A549 (cell line): Measurements from ENCODE around the gene NRXN3. TPM values are rescaled to one million over a fixed set of nuclear protein-coding genes. Genes with fewer than 3 reads are reported as not detected.

Experiments used
- ATAC-seq, 2 experiments: fragments of 200-7000 bp in 1 of 2; fragments of >200 bp in 1 of 2; cut with Nextera tagmentation in 1 of 2; cut with Tn5 transposase in 1 of 2; 3 replicates each; pipeline versions ENCODE4 v1.8.0 to v1.9.1; 2018 to 2020; ENCODE audit warnings: mild to moderate bottlenecking in 1 of 2, moderate library complexity in 1 of 2
- CTCF ChIA-PET: fragments of 300-600 bp; sonication (Branson Sonifier 250); formaldehyde crosslinking; extraction: SDS; loops from one replicate; lab custom pipeline; 2021; ENCODE audit warnings: antibody characterized with exemption, inconsistent platforms; lab: Yijun Ruan, JAX
- POLR2A ChIA-PET: fragments of 350-600 bp; formaldehyde crosslinking; extraction: SDS; loops from one replicate; lab custom pipeline; 2021; ENCODE audit warnings: antibody characterized with exemption, inconsistent platforms; lab: Yijun Ruan, JAX
- DNase-seq, 2 experiments: peaks; one replicate each; pipeline versions ENCODE4 v3.0.0 to v3.0.0-alpha.2; 2011 to 2016; ENCODE audit warnings: low read depth in 1 of 2, low spot score in 1 of 2
- FAIRE-seq: peaks from 2 replicates; lab custom pipeline; 2011; peaks lifted over from hg19 to GRCh38; lab: Jason Lieb, UNC
- H3K27ac ChIP-seq, 2 experiments: fragments of >200 bp; sonication (Bioruptor Twin); formaldehyde crosslinking; 3 replicates each; pipeline ENCODE4 v1.5.1; 2016 to 2017
- H3K4me1 ChIP-seq: fragments of >200 bp; sonication (Bioruptor Twin); formaldehyde crosslinking; 3 replicates; pipeline ENCODE4 v1.6.1; 2016
- H3K4me2 ChIP-seq: fragments of >200 bp; sonication (Bioruptor Twin); formaldehyde crosslinking; 3 replicates; pipeline ENCODE4 v1.6.1; 2016
- H3K4me3 ChIP-seq: fragments of >200 bp; sonication (Bioruptor Twin); formaldehyde crosslinking; 3 replicates; pipeline ENCODE4 v1.5.1; 2016
- H3K9me3 ChIP-seq: fragments of >200 bp; sonication (Bioruptor Twin); formaldehyde crosslinking; 3 replicates; pipeline ENCODE4 v1.6.1; 2016
- BHLHE40 ChIP-seq: IDR thresholded peaks from 2 replicates; pipeline ENCODE4 v1.6.1; 2012; ENCODE audit warnings: low read depth, low read length, inconsistent platforms
- CHD2 ChIP-seq: fragments of 150-350 bp; IDR thresholded peaks from 2 replicates; pipeline ENCODE4 v1.6.1; 2014; ENCODE audit warnings: low read length; ENCODE audit not compliant: partially characterized antibody
- CHD4 ChIP-seq: fragments of 200-600 bp; sonication (generic); IDR thresholded peaks from 2 replicates; pipeline ENCODE4 v1.6.1; 2016; ENCODE audit warnings: antibody characterized with exemption, mild to moderate bottlenecking, borderline replicate concordance
- EP300 ChIP-seq, 2 experiments: fragments of >200 bp; sonication (Bioruptor Twin); formaldehyde crosslinking; IDR thresholded peaks; 2 replicates in 1 of 2; 3 replicates in 1 of 2; pipeline ENCODE4 v1.6.1; 2016 to 2017
- FOSB ChIP-seq: fragments of 250-450 bp; sonication (Bioruptor Pico); IDR thresholded peaks from 2 replicates; pipeline ENCODE4 v1.5.0; 2020; ENCODE audit warnings: mild to moderate bottlenecking, moderate library complexity
- HEYL ChIP-seq: fragments of 250-450 bp; sonication (Bioruptor Pico); IDR thresholded peaks from 2 replicates; pipeline ENCODE4 v1.8.0; 2021; ENCODE audit warnings: mild to moderate bottlenecking, moderate library complexity
- JUNB ChIP-seq: fragments of >200 bp; sonication (Bioruptor Twin); formaldehyde crosslinking; IDR thresholded peaks from 2 replicates; pipeline ENCODE4 v1.6.1; 2016
- KDM1A ChIP-seq: fragments of 200-600 bp; sonication (generic); IDR thresholded peaks from 2 replicates; pipeline ENCODE4 v1.6.1; 2016; ENCODE audit warnings: low read depth, mild to moderate bottlenecking
- KDM5A ChIP-seq: fragments of 200-600 bp; sonication (generic); IDR thresholded peaks from 2 replicates; pipeline ENCODE4 v1.6.1; 2016; ENCODE audit warnings: antibody characterized with exemption, mild to moderate bottlenecking
- MAFK ChIP-seq: fragments of 450-650 bp; IDR thresholded peaks from 2 replicates; pipeline ENCODE4 v1.6.1; 2014; ENCODE audit not compliant: partially characterized antibody
- MYC ChIP-seq: IDR thresholded peaks from 2 replicates; pipeline ENCODE4 v1.6.1; 2012; ENCODE audit warnings: mild to moderate bottlenecking, inconsistent platforms, low read length, improper control_type of control experiment, borderline replicate concordance
- RARB ChIP-seq: fragments of 250-450 bp; sonication (Bioruptor Pico); IDR thresholded peaks from 2 replicates; pipeline ENCODE4 v1.8.0; 2021; ENCODE audit warnings: mild to moderate bottlenecking, moderate library complexity
- RCOR1 ChIP-seq: fragments of 150-350 bp; IDR thresholded peaks from 2 replicates; pipeline ENCODE4 v1.6.1; 2014; ENCODE audit warnings: antibody characterized with exemption, low read length, low read depth
- RFX5 ChIP-seq: fragments of 450-650 bp; IDR thresholded peaks from 2 replicates; pipeline ENCODE4 v1.7.1; 2014; ENCODE audit warnings: antibody characterized with exemption, mild to moderate bottlenecking, moderate library complexity
- RNF2 ChIP-seq: fragments of 200-600 bp; sonication (generic); IDR thresholded peaks from 2 replicates; pipeline ENCODE4 v1.6.1; 2016; ENCODE audit warnings: low read depth, mild to moderate bottlenecking, antibody characterized with exemption, moderate library complexity, borderline replicate concordance
- ZFP36 ChIP-seq: fragments of 450-650 bp; IDR thresholded peaks from 2 replicates; pipeline ENCODE4 v1.6.1; 2014; ENCODE audit warnings: borderline replicate concordance; ENCODE audit not compliant: partially characterized antibody
- WGBS: methylation state at CpG from one replicate; pipeline ENCODE4 v1.1.6; 2017; ENCODE audit errors: missing lambda C conversion rate; 5-methylcytosine and 5-hydroxymethylcytosine counted together
- polyA plus RNA-seq, 4 experiments: library from polyadenylated mRNA; depleted of rRNA in 3 of 4; stranded (reverse); fragments of >200 nt; fragmentation: RNase III in 1 of 4; extraction: RNeasy Plus Mini Kit Qiagen cat#74134 plus additional on column Dnase treatment in 1 of 4; gene quantifications; 2 replicates in 3 of 4; 3 replicates in 1 of 4; pipeline ENCODE4 v1.2.3, GENCODE V29; 2011 to 2017
- TF ChIP-seq, protein P1 (sequence below): fragments of 250-450 bp; sonication (Bioruptor Pico); IDR thresholded peaks from 2 replicates; pipeline ENCODE4 v1.5.0; 2021; ENCODE audit warnings: mild to moderate bottlenecking, moderate library complexity, borderline replicate concordance
- TF ChIP-seq, protein P2 (sequence below): fragments of >200 bp; sonication (Bioruptor Twin); formaldehyde crosslinking; IDR thresholded peaks from 3 replicates; pipeline ENCODE4 v1.5.1; 2016
- TF ChIP-seq, protein P3 (sequence below): IDR thresholded peaks from 2 replicates; pipeline ENCODE4 v1.6.1; 2012

Gene NRXN3
- polyA plus RNA-seq, 2 of the 4 experiments (the other 2 are of a cell fraction), result 0.62 to 2.3 TPM

DNA sequence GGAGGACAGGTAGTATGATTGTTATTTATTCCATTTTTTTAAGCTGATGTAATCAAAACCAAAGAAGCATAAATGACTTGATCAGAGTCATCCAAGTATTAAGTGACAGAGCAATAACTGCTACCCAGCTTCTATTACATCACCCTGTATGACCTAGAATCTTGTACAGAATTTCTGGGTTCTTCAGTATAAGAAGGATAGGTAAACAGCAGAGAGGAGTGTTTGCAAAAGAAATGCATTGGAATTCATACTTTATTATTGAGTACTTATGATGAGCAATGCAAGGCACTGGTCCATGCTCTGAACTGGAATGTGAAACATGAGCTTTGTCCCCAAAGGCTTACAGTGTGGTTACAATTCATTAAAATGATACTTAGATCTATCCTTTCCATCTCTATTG lies 1124.3 kb downstream of the NRXN3 start:
- no peak for DNase-seq
- Histone ChIP-seq H3K4me1 (peaks cover 3% of the 10 kb centered on the region; the same call in 2 of the 3 replicates), H3K4me2 (no peak overlapping the region), H3K4me3 (no peak overlapping the region), H3K27ac (no peak overlapping the region), H3K9me3 (no peaks in the 10 kb centered on the region)
- FAIRE-seq, result no peak
- ChIA-PET CTCF (interaction anchor here (1.4 kb wide), 1 partner anchor 62 kb away, joined by 3 read pairs; no protein-coding TSS in a partner anchor), POLR2A (no interaction called here)
- ATAC-seq, result no peak
- TF ChIP-seq CHD2, result no peak
- TF ChIP-seq MAFK, result peak; percentile 13

DNA sequence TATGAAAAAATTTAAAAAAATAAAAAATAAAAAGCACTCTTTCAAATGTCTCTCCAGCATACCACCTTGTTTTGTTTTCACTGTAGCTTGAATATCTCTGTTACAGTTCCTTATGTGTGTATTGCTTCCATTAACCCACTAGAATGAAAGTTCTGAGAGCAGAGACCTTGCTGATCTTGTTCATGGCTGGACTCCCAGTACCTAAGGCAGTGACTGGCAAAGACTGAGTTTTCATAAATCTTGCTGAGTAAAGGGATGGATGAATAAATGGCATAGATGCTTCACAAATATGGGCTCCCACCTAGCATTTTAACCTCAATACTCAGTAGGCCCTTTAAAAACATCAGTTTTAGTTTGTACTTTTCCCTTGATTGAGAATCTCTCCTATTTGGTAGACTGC lies 1125.2 kb downstream of the NRXN3 start:
- Histone ChIP-seq H3K4me2 (no peak overlapping the region), H3K9me3 (no peaks in the 10 kb centered on the region), H3K4me1 (peaks cover 5% of the 10 kb centered on the region; the same call in 2 of the 3 replicates), H3K27ac (no peak overlapping the region), H3K4me3 (no peak overlapping the region)
- no peak for TF ChIP-seq FOSB (CRISPR knock-in tag)
- TF ChIP-seq, protein P1, sequence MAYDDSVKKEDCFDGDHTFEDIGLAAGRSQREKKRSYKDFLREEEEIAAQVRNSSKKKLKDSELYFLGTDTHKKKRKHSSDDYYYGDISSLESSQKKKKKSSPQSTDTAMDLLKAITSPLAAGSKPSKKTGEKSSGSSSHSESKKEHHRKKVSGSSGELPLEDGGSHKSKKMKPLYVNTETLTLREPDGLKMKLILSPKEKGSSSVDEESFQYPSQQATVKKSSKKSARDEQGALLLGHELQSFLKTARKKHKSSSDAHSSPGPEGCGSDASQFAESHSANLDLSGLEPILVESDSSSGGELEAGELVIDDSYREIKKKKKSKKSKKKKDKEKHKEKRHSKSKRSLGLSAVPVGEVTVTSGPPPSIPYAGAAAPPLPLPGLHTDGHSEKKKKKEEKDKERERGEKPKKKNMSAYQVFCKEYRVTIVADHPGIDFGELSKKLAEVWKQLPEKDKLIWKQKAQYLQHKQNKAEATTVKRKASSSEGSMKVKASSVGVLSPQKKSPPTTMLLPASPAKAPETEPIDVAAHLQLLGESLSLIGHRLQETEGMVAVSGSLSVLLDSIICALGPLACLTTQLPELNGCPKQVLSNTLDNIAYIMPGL (CRISPR knock-in tag), result no peak
- TF ChIP-seq CHD2, result no peak
- TF ChIP-seq, protein P2, sequence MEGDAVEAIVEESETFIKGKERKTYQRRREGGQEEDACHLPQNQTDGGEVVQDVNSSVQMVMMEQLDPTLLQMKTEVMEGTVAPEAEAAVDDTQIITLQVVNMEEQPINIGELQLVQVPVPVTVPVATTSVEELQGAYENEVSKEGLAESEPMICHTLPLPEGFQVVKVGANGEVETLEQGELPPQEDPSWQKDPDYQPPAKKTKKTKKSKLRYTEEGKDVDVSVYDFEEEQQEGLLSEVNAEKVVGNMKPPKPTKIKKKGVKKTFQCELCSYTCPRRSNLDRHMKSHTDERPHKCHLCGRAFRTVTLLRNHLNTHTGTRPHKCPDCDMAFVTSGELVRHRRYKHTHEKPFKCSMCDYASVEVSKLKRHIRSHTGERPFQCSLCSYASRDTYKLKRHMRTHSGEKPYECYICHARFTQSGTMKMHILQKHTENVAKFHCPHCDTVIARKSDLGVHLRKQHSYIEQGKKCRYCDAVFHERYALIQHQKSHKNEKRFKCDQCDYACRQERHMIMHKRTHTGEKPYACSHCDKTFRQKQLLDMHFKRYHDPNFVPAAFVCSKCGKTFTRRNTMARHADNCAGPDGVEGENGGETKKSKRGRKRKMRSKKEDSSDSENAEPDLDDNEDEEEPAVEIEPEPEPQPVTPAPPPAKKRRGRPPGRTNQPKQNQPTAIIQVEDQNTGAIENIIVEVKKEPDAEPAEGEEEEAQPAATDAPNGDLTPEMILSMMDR, result no peak
- no peak for TF ChIP-seq RFX5
- TF ChIP-seq HEYL, result no peak
- TF ChIP-seq RCOR1, result no peak
- TF ChIP-seq KDM5A, result no peak
- no peak for TF ChIP-seq JUNB
- CTCF ChIA-PET, result no interaction called here
- POLR2A ChIA-PET, result no interaction called here
- FAIRE-seq, result no peak
- ATAC-seq, result no peak
- DNase-seq, result no peak

DNA sequence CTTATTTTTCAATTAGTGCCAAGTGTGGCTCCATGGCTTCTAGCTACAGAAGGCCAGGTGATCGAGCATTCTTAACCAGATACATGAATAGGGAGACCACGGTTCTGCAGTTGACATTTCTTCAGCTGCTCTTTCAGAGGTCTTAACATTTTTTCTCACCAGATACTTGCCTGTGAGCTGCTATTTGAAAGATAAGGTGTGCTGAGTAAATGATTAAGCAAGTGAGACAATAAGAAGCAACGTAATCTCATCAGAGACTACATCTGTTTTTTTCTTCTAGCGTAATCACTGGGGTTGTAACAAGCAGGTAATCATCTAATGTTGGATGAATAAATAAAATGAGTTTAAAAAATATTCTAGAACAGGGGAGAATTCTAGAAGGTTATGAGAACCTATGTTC lies 1128.2 kb downstream of the NRXN3 start:
- ATAC-seq (no peak), FAIRE-seq (no peak), DNase-seq (no peak)
- Histone ChIP-seq H3K9me3 (no peaks in the 10 kb centered on the region), H3K27ac (no peak overlapping the region), H3K4me3 (no peak overlapping the region), H3K4me1 (peaks cover 5% of the 10 kb centered on the region; the same call in 2 of the 3 replicates), H3K4me2 (0 out of 3 replicates have a peak overlapping the region, but pooled peaks have one; percentile 4)
- ChIA-PET CTCF (no interaction called here), POLR2A (no interaction called here)
- no peak for TF ChIP-seq MYC
- TF ChIP-seq EP300 (IDR thresholded peaks at IDR 0.05), result no peak
- TF ChIP-seq BHLHE40, result no peak
- no peak for TF ChIP-seq CHD4
- TF ChIP-seq RNF2, result no peak
- TF ChIP-seq, protein P3, sequence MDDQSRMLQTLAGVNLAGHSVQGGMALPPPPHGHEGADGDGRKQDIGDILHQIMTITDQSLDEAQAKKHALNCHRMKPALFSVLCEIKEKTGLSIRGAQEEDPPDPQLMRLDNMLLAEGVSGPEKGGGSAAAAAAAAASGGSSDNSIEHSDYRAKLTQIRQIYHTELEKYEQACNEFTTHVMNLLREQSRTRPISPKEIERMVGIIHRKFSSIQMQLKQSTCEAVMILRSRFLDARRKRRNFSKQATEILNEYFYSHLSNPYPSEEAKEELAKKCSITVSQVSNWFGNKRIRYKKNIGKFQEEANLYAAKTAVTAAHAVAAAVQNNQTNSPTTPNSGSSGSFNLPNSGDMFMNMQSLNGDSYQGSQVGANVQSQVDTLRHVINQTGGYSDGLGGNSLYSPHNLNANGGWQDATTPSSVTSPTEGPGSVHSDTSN, result no peak
- TF ChIP-seq ZFP36, result no peak
- TF ChIP-seq RARB (CRISPR knock-in tag), result no peak
- TF ChIP-seq KDM1A, result no peak
- 16% methylated on average over 4 of the region's 4 CpGs for WGBS
